Prostate gland (tissue), 2 donors: ENCODE data around the gene OR1F1.

Experiments used
- CTCF ChIP-seq, 4 experiments: fragments of 200-600 bp in 2 of 4; fragments of 450-650 bp in 2 of 4; sonication (generic) in 2 of 4; IDR thresholded peaks; 1 replicate in 3 of 4; 2 replicates in 1 of 4; pipeline ENCODE4 v1.5.1; 2016 to 2019; ENCODE audit warnings: antibody characterized with exemption in 4 of 4, mild to moderate bottlenecking in 2 of 4, moderate library complexity in 2 of 4
- POLR2A ChIP-seq: fragments of 450-650 bp; IDR thresholded peaks from one replicate; pipeline ENCODE4 v1.6.1; 2016; ENCODE audit warnings: antibody characterized with exemption, mild to moderate bottlenecking
- POLR2AphosphoS5 ChIP-seq: sonication (generic); formaldehyde crosslinking; IDR thresholded peaks from one replicate; pipeline ENCODE4 v1.6.1; 2017; ENCODE audit warnings: antibody characterized with exemption

GRCh38 chr16:3188675-3188924, 596 bp downstream of the OR1F1 start:
- no peak for TF ChIP-seq CTCF (IDR thresholded peaks at IDR 0.05)
- TF ChIP-seq POLR2AphosphoS5 = no peak
- TF ChIP-seq POLR2A = no peak
